Measurements from ENCODE around the gene SLC2A14. TPM values are rescaled to one million over a fixed set of nuclear protein-coding genes. Genes with fewer than 3 reads are reported as not detected.
"Not testable (repeated sequence)": the region's sequence is repeated elsewhere in the genome, so short reads cannot be mapped to it uniquely, and the experiment has no call there.

The SLC2A14 gene
- total RNA-seq, 1 donor from 2014 or later: 2.8 TPM

GRCh38 chr12:7797698-7798398, 74.9 kb downstream of the SLC2A14 start:
- Histone ChIP-seq H3K79me2 (ENCODE audit: insufficient read depth, low read length) (no peaks in the 10 kb centered on the region), H2AFZ (ENCODE audit: low read depth, low read length) (no peak overlapping the region), H3K27ac (ENCODE audit: low read depth, low read length) (no peak overlapping the region), H4K20me1 (ENCODE audit: insufficient read depth, low read length) (no peaks in the 10 kb centered on the region), H3K27me3 (ENCODE audit: insufficient read depth, low read length) (no peaks in the 10 kb centered on the region), H3K4me3 (ENCODE audit: insufficient read depth, low read depth, low read length) (no peak overlapping the region), H3K4me2 (ENCODE audit: low read length) (no peak overlapping the region), H3K36me3 (ENCODE audit: insufficient read depth, low read length) (no peaks in the 10 kb centered on the region), H3K9me3 (ENCODE audit: insufficient read depth, low read depth, low read length) (no peaks in the 10 kb centered on the region), H3K9ac (ENCODE audit: low read length) (no peak overlapping the region), H3K4me1 (ENCODE audit: insufficient read depth, low read length) (no peaks in the 10 kb centered on the region)
- TF ChIP-seq EZH2 (IDR thresholded peaks at IDR 0.05; ENCODE audit: insufficient read depth, low read length) (no peak), CTCF (IDR thresholded peaks at IDR 0.05; ENCODE audit: insufficient read depth, low read depth, low read length) (no peak)
- Mint-ChIP-seq H3K27me3 (ENCODE audit: low read depth, unreplicated experiment) (no peaks in the 10 kb centered on the region), H3K36me3 (ENCODE audit: low read depth, unreplicated experiment) (no peaks in the 10 kb centered on the region), H3K4me3 (ENCODE audit: unreplicated experiment) (no peak overlapping the region), H3K9me3 (ENCODE audit: unreplicated experiment) (no peaks in the 10 kb centered on the region), H3K27ac (ENCODE audit: unreplicated experiment) (peak overlapping the region; percentile 34), H3K4me1 (ENCODE audit: low read depth, unreplicated experiment) (peaks cover 11% of the 10 kb centered on the region)
- DNase-seq (ENCODE audit: low read depth): peak; percentile 10
- FAIRE-seq: no peak

- H4K20me1 ChIP-seq (ENCODE audit: insufficient read depth, low read length); H3K27me3 Mint-ChIP-seq (ENCODE audit: low read depth, unreplicated experiment); DNase-seq (ENCODE audit: low read depth); FAIRE-seq; H3K4me2 ChIP-seq (ENCODE audit: low read length); H3K36me3 ChIP-seq (ENCODE audit: insufficient read depth, low read length); H3K9me3 ChIP-seq (ENCODE audit: insufficient read depth, low read depth, low read length); H3K4me1 ChIP-seq (ENCODE audit: insufficient read depth, low read length); H3K79me2 ChIP-seq (ENCODE audit: insufficient read depth, low read length); H3K4me3 ChIP-seq (ENCODE audit: insufficient read depth, low read depth, low read length); H3K4me3 Mint-ChIP-seq (ENCODE audit: unreplicated experiment); H2AFZ ChIP-seq (ENCODE audit: low read depth, low read length); H3K36me3 Mint-ChIP-seq (ENCODE audit: low read depth, unreplicated experiment); H3K9me3 Mint-ChIP-seq (ENCODE audit: unreplicated experiment); H3K9ac ChIP-seq (ENCODE audit: low read length); H3K27me3 ChIP-seq (ENCODE audit: insufficient read depth, low read length); H3K27ac ChIP-seq (ENCODE audit: low read depth, low read length): not testable (repeated sequence)
- peaks cover 11% of the 10 kb centered on the region for H3K4me1 Mint-ChIP-seq (ENCODE audit: low read depth, unreplicated experiment)
- H3K27ac Mint-ChIP-seq (ENCODE audit: unreplicated experiment): peak overlapping the region; percentile 34
Measured at GRCh38 chr12:7797269-7797668, 75.4 kb downstream of the SLC2A14 start.

GRCh38 chr12:7793211-7793610, 79.5 kb downstream of the SLC2A14 start:
- no peaks in the 10 kb centered on the region for H3K36me3 Mint-ChIP-seq (ENCODE audit: low read depth, unreplicated experiment)
- no peak overlapping the region for H3K4me2 ChIP-seq (ENCODE audit: low read length)
- H3K9ac ChIP-seq (ENCODE audit: low read length): no peak overlapping the region
- H3K79me2 ChIP-seq (ENCODE audit: insufficient read depth, low read length): no peaks in the 10 kb centered on the region
- H3K4me3 ChIP-seq (ENCODE audit: insufficient read depth, low read depth, low read length): no peak overlapping the region
- H2AFZ ChIP-seq (ENCODE audit: low read depth, low read length): no peak overlapping the region
- peaks cover 8% of the 10 kb centered on the region for H3K4me1 Mint-ChIP-seq (ENCODE audit: low read depth, unreplicated experiment)
- no peaks in the 10 kb centered on the region for H3K36me3 ChIP-seq (ENCODE audit: insufficient read depth, low read length)
- H3K9me3 ChIP-seq (ENCODE audit: insufficient read depth, low read depth, low read length): no peaks in the 10 kb centered on the region
- H3K4me3 Mint-ChIP-seq (ENCODE audit: unreplicated experiment): no peak overlapping the region
- no peak for TF ChIP-seq EZH2 (IDR thresholded peaks at IDR 0.05; ENCODE audit: insufficient read depth, low read length)
- no peak for TF ChIP-seq CTCF (IDR thresholded peaks at IDR 0.05; ENCODE audit: insufficient read depth, low read depth, low read length)
- DNase-seq (ENCODE audit: low read depth) (no peak), FAIRE-seq (no peak)
- H3K4me1 ChIP-seq (ENCODE audit: insufficient read depth, low read length): no peaks in the 10 kb centered on the region
- no peaks in the 10 kb centered on the region for H3K9me3 Mint-ChIP-seq (ENCODE audit: unreplicated experiment)
- peaks cover 16% of the 10 kb centered on the region for H3K27me3 Mint-ChIP-seq (ENCODE audit: low read depth, unreplicated experiment)
- H3K27ac ChIP-seq (ENCODE audit: low read depth, low read length): no peak overlapping the region
- H4K20me1 ChIP-seq (ENCODE audit: insufficient read depth, low read length): no peaks in the 10 kb centered on the region
- H3K27ac Mint-ChIP-seq (ENCODE audit: unreplicated experiment): no peak overlapping the region
- H3K27me3 ChIP-seq (ENCODE audit: insufficient read depth, low read length): peaks cover 7% of the 10 kb centered on the region

GRCh38 chr12:7788884-7789528, 83.7 kb downstream of the SLC2A14 start, which contains the start of gene NANOG:
Gene NANOG (plus strand): TSS chr12:7789402. CDS start chr12:7789615, 213 bp downstream.
- FAIRE-seq; H3K36me3 Mint-ChIP-seq (ENCODE audit: low read depth, unreplicated experiment); H3K9me3 Mint-ChIP-seq (ENCODE audit: unreplicated experiment); H3K4me1 Mint-ChIP-seq (ENCODE audit: low read depth, unreplicated experiment); H3K27ac Mint-ChIP-seq (ENCODE audit: unreplicated experiment); H3K4me3 ChIP-seq (ENCODE audit: insufficient read depth, low read depth, low read length); H3K9me3 ChIP-seq (ENCODE audit: insufficient read depth, low read depth, low read length); H3K79me2 ChIP-seq (ENCODE audit: insufficient read depth, low read length); H3K4me1 ChIP-seq (ENCODE audit: insufficient read depth, low read length); H3K36me3 ChIP-seq (ENCODE audit: insufficient read depth, low read length); H3K4me2 ChIP-seq (ENCODE audit: low read length); DNase-seq (ENCODE audit: low read depth); H3K27ac ChIP-seq (ENCODE audit: low read depth, low read length); H3K27me3 ChIP-seq (ENCODE audit: insufficient read depth, low read length); H4K20me1 ChIP-seq (ENCODE audit: insufficient read depth, low read length); H2AFZ ChIP-seq (ENCODE audit: low read depth, low read length); H3K9ac ChIP-seq (ENCODE audit: low read length): not testable (repeated sequence)
- Mint-ChIP-seq H3K4me3 (ENCODE audit: unreplicated experiment) (peak within 1 kb of the TSS; percentile 63), H3K27me3 (ENCODE audit: low read depth, unreplicated experiment) (peaks cover 27% of the 10 kb centered on the region)
